PC-3 (cell line): Measurements from ENCODE around the gene MPPED1.

Experiments
- EZH2 ChIP-seq: fragments of 300-600 bp; sonication (generic); IDR thresholded peaks from one replicate; pipeline ENCODE4 v1.6.1; 2017; ENCODE audit warnings: antibody characterized with exemption, mild to moderate bottlenecking, low read length; ENCODE audit not compliant: unreplicated experiment
- TF ChIP-seq, protein P1 (sequence below): fragments of 300-600 bp; sonication (generic); conservative IDR thresholded peaks from 2 replicates; pipeline ENCODE4 v1.5.1; 2017; ENCODE audit warnings: antibody characterized with exemption, low read depth, mild to moderate bottlenecking, low read length

GRCh38 chr22:43396321-43396933, 15.4 kb upstream of the MPPED1 start:
- TF ChIP-seq EZH2: no peak
- TF ChIP-seq, protein P1, sequence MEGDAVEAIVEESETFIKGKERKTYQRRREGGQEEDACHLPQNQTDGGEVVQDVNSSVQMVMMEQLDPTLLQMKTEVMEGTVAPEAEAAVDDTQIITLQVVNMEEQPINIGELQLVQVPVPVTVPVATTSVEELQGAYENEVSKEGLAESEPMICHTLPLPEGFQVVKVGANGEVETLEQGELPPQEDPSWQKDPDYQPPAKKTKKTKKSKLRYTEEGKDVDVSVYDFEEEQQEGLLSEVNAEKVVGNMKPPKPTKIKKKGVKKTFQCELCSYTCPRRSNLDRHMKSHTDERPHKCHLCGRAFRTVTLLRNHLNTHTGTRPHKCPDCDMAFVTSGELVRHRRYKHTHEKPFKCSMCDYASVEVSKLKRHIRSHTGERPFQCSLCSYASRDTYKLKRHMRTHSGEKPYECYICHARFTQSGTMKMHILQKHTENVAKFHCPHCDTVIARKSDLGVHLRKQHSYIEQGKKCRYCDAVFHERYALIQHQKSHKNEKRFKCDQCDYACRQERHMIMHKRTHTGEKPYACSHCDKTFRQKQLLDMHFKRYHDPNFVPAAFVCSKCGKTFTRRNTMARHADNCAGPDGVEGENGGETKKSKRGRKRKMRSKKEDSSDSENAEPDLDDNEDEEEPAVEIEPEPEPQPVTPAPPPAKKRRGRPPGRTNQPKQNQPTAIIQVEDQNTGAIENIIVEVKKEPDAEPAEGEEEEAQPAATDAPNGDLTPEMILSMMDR: no peak
